Keratinocyte (primary cell): ENCODE results near the gene TMEM185B. TPM values are rescaled to one million over a fixed set of nuclear protein-coding genes. Genes with fewer than 3 reads are reported as not detected.

Experiments used
- DNase-seq: peaks from one replicate; pipeline ENCODE4 v3.0.0-alpha.2; 2011; ENCODE audit warnings: low read depth, missing footprints, low spot score
- FAIRE-seq: peaks from 2 replicates; lab custom pipeline; 2011; peaks lifted over from hg19 to GRCh38; lab: Jason Lieb, UNC
- H2AFZ ChIP-seq: 2 replicates; pipeline ENCODE4 v1.6.0; 2012; ENCODE audit warnings: low read length, control low read depth, inconsistent platforms; ENCODE audit not compliant: control insufficient read depth
- H3K27ac ChIP-seq: 2 replicates; pipeline ENCODE4 v1.5.1; 2011; ENCODE audit warnings: low read length; ENCODE audit not compliant: control insufficient read depth, insufficient read depth
- H3K27me3 ChIP-seq: 3 replicates; pipeline ENCODE4 v1.6.0; 2011; ENCODE audit warnings: low read length; ENCODE audit not compliant: control insufficient read depth, insufficient read depth; ENCODE audit errors: extremely low read depth
- H3K36me3 ChIP-seq, 2 experiments: 2 replicates in 1 of 2; 3 replicates in 1 of 2; pipeline ENCODE4 v1.5.1; 2011; ENCODE audit warnings: low read length in 2 of 2, mild to moderate bottlenecking in 1 of 2; ENCODE audit not compliant: control insufficient read depth in 2 of 2, insufficient read depth in 2 of 2; ENCODE audit errors: extremely low read depth in 1 of 2
- H3K4me1 ChIP-seq: 3 replicates; pipeline ENCODE4 v1.5.1; 2011; ENCODE audit warnings: low read length; ENCODE audit not compliant: control insufficient read depth, insufficient read depth; ENCODE audit errors: extremely low read depth
- H3K4me2 ChIP-seq: 3 replicates; pipeline ENCODE4 v1.6.0; 2011; ENCODE audit warnings: low read depth, low read length; ENCODE audit not compliant: control insufficient read depth, insufficient read depth; ENCODE audit errors: extremely low read depth
- H3K4me3 ChIP-seq, 3 experiments: fragments of 200-600 bp in 1 of 3; sonication (generic) in 1 of 3; 2 replicates in 2 of 3; 3 replicates in 1 of 3; pipeline ENCODE4 v1.5.1; 2011 to 2016; ENCODE audit warnings: low read length in 3 of 3, mild to moderate bottlenecking in 3 of 3, control low read depth in 2 of 3, inconsistent platforms in 1 of 3, low read depth in 1 of 3, mixed read lengths in 1 of 3, mixed run types in 1 of 3, moderate library complexity in 1 of 3; ENCODE audit not compliant: control insufficient read depth in 2 of 3, insufficient read depth in 2 of 3; ENCODE audit errors: extremely low read depth in 1 of 3
- H3K79me2 ChIP-seq: 2 replicates; pipeline ENCODE4 v1.6.0; 2012; ENCODE audit warnings: low read length; ENCODE audit not compliant: control insufficient read depth, insufficient read depth
- H3K9ac ChIP-seq: 3 replicates; pipeline ENCODE4 v1.6.0; 2011; ENCODE audit warnings: low read length; ENCODE audit not compliant: control insufficient read depth, insufficient read depth; ENCODE audit errors: extremely low read depth
- H3K9me1 ChIP-seq: 3 replicates; pipeline ENCODE4 v1.6.0; 2011; ENCODE audit warnings: low read length; ENCODE audit not compliant: control insufficient read depth, insufficient read depth; ENCODE audit errors: extremely low read depth
- H3K9me3 ChIP-seq: 2 replicates; pipeline ENCODE4 v1.5.1; 2012; ENCODE audit warnings: low read depth, low read length; ENCODE audit not compliant: control insufficient read depth
- H4K20me1 ChIP-seq: 3 replicates; pipeline ENCODE4 v1.6.0; 2011; ENCODE audit warnings: low read length; ENCODE audit not compliant: control insufficient read depth, insufficient read depth; ENCODE audit errors: extremely low read depth
- EZH2 ChIP-seq: IDR thresholded peaks from one replicate; pipeline ENCODE4 v1.6.1; 2012; ENCODE audit warnings: inconsistent platforms, mild to moderate bottlenecking, low read length, moderate library complexity
- dilution Hi-C: fragments of 300-500 bp; cut with MboI; formaldehyde crosslinking; loops from one replicate; pipeline ENCODE4 v1.7.0; 2020; ENCODE audit warnings: low sequenced_read_pairs; ENCODE audit not compliant: extremely low pct_ligation_motif_present
- polyA plus RNA-seq, 5 experiments: library from polyadenylated mRNA; depleted of rRNA in 3 of 5; stranded (reverse) in 3 of 5; stranded (forward) in 1 of 5; unstranded in 1 of 5; fragments of >200 nt; gene quantifications; 1 replicate in 1 of 5; 2 replicates in 3 of 5; 3 replicates in 1 of 5; pipeline versions ENCODE4 v1.2.1 to v1.2.3, GENCODE V29; 2011 to 2012; ENCODE audit warnings: missing spikeins in 2 of 5, low read depth in 1 of 5, low replicate concordance in 1 of 5
- TF ChIP-seq, protein P1 (sequence below), 3 experiments: IDR thresholded peaks in 1 of 3; conservative IDR thresholded peaks in 1 of 3; optimal IDR thresholded peaks in 1 of 3; 2 replicates in 2 of 3; 3 replicates in 1 of 3; pipeline versions ENCODE3 to v1.5.1; 2011; ENCODE audit warnings: low read length in 3 of 3, mild to moderate bottlenecking in 3 of 3, moderate library complexity in 2 of 3, control low read depth in 1 of 3, inconsistent platforms in 1 of 3; ENCODE audit not compliant: insufficient read depth in 2 of 3; ENCODE audit errors: extremely low read depth in 1 of 3

TMEM185B gene
- polyA plus RNA-seq, 1 donor (not counting 4 experiments of a cell fraction or from before 2014, with no cell fraction given), result 13.4 TPM

GRCh38 chr2:120189189-120189588, 34.0 kb downstream of the TMEM185B start:
- no peaks in the 10 kb centered on the region for H4K20me1 ChIP-seq
- no peak overlapping the region for H2AFZ ChIP-seq
- H3K27ac ChIP-seq, result no peak overlapping the region
- H3K9ac ChIP-seq, result no peak overlapping the region
- TF ChIP-seq EZH2, result no peak
- TF ChIP-seq, protein P1, sequence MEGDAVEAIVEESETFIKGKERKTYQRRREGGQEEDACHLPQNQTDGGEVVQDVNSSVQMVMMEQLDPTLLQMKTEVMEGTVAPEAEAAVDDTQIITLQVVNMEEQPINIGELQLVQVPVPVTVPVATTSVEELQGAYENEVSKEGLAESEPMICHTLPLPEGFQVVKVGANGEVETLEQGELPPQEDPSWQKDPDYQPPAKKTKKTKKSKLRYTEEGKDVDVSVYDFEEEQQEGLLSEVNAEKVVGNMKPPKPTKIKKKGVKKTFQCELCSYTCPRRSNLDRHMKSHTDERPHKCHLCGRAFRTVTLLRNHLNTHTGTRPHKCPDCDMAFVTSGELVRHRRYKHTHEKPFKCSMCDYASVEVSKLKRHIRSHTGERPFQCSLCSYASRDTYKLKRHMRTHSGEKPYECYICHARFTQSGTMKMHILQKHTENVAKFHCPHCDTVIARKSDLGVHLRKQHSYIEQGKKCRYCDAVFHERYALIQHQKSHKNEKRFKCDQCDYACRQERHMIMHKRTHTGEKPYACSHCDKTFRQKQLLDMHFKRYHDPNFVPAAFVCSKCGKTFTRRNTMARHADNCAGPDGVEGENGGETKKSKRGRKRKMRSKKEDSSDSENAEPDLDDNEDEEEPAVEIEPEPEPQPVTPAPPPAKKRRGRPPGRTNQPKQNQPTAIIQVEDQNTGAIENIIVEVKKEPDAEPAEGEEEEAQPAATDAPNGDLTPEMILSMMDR (optimal IDR thresholded peaks at IDR 0.05 in 1 of 3, IDR thresholded peaks at IDR 0.05 in 1 of 3, conservative IDR thresholded peaks at IDR 0.05 in 1 of 3; ENCODE audit: extremely low read depth in 1 of 3, insufficient read depth in 2 of 3, low read length in 3 of 3), result no peak
- H3K9me3 ChIP-seq, result no peaks in the 10 kb centered on the region
- no peaks in the 10 kb centered on the region for H3K36me3 ChIP-seq
- dilution Hi-C loops, result no loop called here
- no peak overlapping the region for H3K4me2 ChIP-seq
- no peaks in the 10 kb centered on the region for H3K27me3 ChIP-seq
- H3K4me3 ChIP-seq, result no peak overlapping the region
- no peaks in the 10 kb centered on the region for H3K9me1 ChIP-seq
- FAIRE-seq (no peak), DNase-seq (no peak)
- H3K79me2 ChIP-seq, result no peaks in the 10 kb centered on the region
- H3K4me1 ChIP-seq, result no peaks in the 10 kb centered on the region

DNA sequence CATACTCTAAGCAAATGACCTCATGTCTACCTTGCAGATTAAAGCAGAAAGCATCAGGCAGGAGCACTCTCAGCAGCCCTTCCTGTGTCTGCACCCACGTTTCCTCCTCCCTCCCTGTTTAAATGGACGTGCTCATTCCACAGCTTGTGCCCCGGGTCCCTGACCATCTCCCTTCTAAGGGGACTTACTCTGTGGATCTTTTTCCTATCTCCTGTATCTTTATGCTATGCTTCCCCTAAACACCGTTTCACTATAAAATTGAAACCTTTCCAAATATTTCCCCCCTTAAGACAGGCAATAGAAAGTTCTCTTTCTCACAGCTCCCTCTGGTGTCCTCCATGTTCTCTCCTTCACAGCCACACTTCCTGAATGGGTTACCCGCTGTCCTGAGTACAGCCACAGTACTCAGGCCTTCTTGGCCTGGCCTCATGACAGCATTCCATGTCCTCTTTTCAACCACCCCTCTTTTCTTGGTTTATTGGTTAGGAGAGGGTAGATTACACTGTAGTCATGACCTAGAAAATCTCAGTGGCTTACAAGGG, 41.1 kb downstream of the TMEM185B start:
- Histone ChIP-seq H3K4me2 (no peak overlapping the region), H4K20me1 (no peaks in the 10 kb centered on the region), H3K4me3 (no peak overlapping the region), H3K9ac (no peak overlapping the region), H3K36me3 (peaks cover 1 to 4% of the 10 kb centered on the region in 2 experiments), H3K27me3 (no peaks in the 10 kb centered on the region), H3K27ac (no peak overlapping the region), H3K9me1 (no peaks in the 10 kb centered on the region), H3K4me1 (peaks cover 10% of the 10 kb centered on the region), H3K9me3 (no peaks in the 10 kb centered on the region), H3K79me2 (peaks cover 13% of the 10 kb centered on the region), H2AFZ (no peak overlapping the region)
- dilution Hi-C loops, result no loop called here
- DNase-seq (no peak), FAIRE-seq (no peak)
- no peak for TF ChIP-seq EZH2
- TF ChIP-seq, protein P1 (optimal IDR thresholded peaks at IDR 0.05 in 1 of 3, IDR thresholded peaks at IDR 0.05 in 1 of 3, conservative IDR thresholded peaks at IDR 0.05 in 1 of 3; ENCODE audit: extremely low read depth in 1 of 3, insufficient read depth in 2 of 3, low read length in 3 of 3), result no peak
